Fibroblast of skin of right biceps (primary cell): ENCODE results near the gene AKR1C1.
A peak's percentile ranks its signal among the peaks of the same experiment; 100 is the strongest.
"Not testable (repeated sequence)": the region's sequence is repeated elsewhere in the genome, so short reads cannot be mapped to it uniquely, and the experiment has no call there.

Source experiments
- DNase-seq: peaks from one replicate; pipeline ENCODE4 v3.0.0-alpha.2; 2013

Gene AKR1C1

GRCh38 chr10:4962876-4963814, at the start of gene AKR1C1:
Gene AKR1C1 (plus strand): TSS chr10:4963415. CDS start chr10:4963445, 30 bp downstream.
- DNase-seq, result peak; percentile 22

- DNase-seq, result no peak
Measured at GRCh38 chr10:4914213-4914850, 48.9 kb upstream of the AKR1C1 start.

GRCh38 chr10:4916086-4916716, 47.0 kb upstream of the AKR1C1 start:
- DNase-seq, result no peak

GRCh38 chr10:4918236-4918635, 45.0 kb upstream of the AKR1C1 start:
- DNase-seq, result no peak

- not testable (repeated sequence) for DNase-seq
Measured at GRCh38 chr10:4924482-4924881, 38.7 kb upstream of the AKR1C1 start.

- DNase-seq, result no peak
Measured at GRCh38 chr10:4926400-4926799, 36.8 kb upstream of the AKR1C1 start.

- DNase-seq, result no peak
Measured at GRCh38 chr10:4931587-4931986, 31.6 kb upstream of the AKR1C1 start.

- DNase-seq, result no peak
Measured at GRCh38 chr10:4934391-4934987, 28.7 kb upstream of the AKR1C1 start.

GRCh38 chr10:4937346-4937745, 25.9 kb upstream of the AKR1C1 start:
- no peak for DNase-seq

- no peak for DNase-seq
Measured at GRCh38 chr10:4939224-4940072, 23.8 kb upstream of the AKR1C1 start.

- DNase-seq, result not testable (repeated sequence)
Measured at GRCh38 chr10:4940073-4940428, 23.2 kb upstream of the AKR1C1 start.

- not testable (repeated sequence) for DNase-seq
Measured at GRCh38 chr10:4940909-4941308, 22.3 kb upstream of the AKR1C1 start.

- DNase-seq, result peak; percentile 14
Measured at GRCh38 chr10:4941540-4942330, 21.5 kb upstream of the AKR1C1 start.

GRCh38 chr10:4942931-4943330, 20.3 kb upstream of the AKR1C1 start:
- peak; percentile 62 for DNase-seq

GRCh38 chr10:4943416-4943815, 19.8 kb upstream of the AKR1C1 start:
- not testable (repeated sequence) for DNase-seq

GRCh38 chr10:4943821-4944220, 19.4 kb upstream of the AKR1C1 start:
- no peak for DNase-seq

GRCh38 chr10:4944841-4945240, 18.4 kb upstream of the AKR1C1 start:
- no peak for DNase-seq

- no peak for DNase-seq
Measured at GRCh38 chr10:4945766-4946717, 17.2 kb upstream of the AKR1C1 start.

GRCh38 chr10:4947039-4947634, 16.1 kb upstream of the AKR1C1 start:
- no peak for DNase-seq
